Measurements from ENCODE around the gene IQGAP3.
A peak's percentile ranks its signal among the peaks of the same experiment; 100 is the strongest.
"Not testable (repeated sequence)": the region's sequence is repeated elsewhere in the genome, so short reads cannot be mapped to it uniquely, and the experiment has no call there.

Gene IQGAP3

GRCh38 chr1:156571919-156572662 is at the start of gene IQGAP3:
IQGAP3 (minus strand) TSS chr1:156572565; CDS start chr1:156572529, 36 bp downstream.
- peak; percentile 66 for DNase-seq

GRCh38 chr1:156619582-156619955 is 47.2 kb upstream of the IQGAP3 start:
- DNase-seq = no peak

- peak; percentile 38 for DNase-seq
Observed at GRCh38 chr1:156618853-156619581, 46.7 kb upstream of the IQGAP3 start, which contains the start of gene HAPLN2. HAPLN2 (plus strand) TSS chr1:156619415; CDS start chr1:156623491, 4,076 bp downstream.

GRCh38 chr1:156616463-156616862 is 44.1 kb upstream of the IQGAP3 start:
- peak; percentile 87 for DNase-seq

- no peak for DNase-seq
Observed at GRCh38 chr1:156615946-156616345, 43.6 kb upstream of the IQGAP3 start.

- DNase-seq = no peak
Observed at GRCh38 chr1:156612666-156613065, 40.3 kb upstream of the IQGAP3 start.

GRCh38 chr1:156610072-156610471 is 37.7 kb upstream of the IQGAP3 start:
- not testable (repeated sequence) for DNase-seq

GRCh38 chr1:156608981-156609380 is 36.6 kb upstream of the IQGAP3 start:
- peak; percentile 78 for DNase-seq

- DNase-seq = peak; percentile 76
Observed at GRCh38 chr1:156608036-156608674, 35.8 kb upstream of the IQGAP3 start.

- DNase-seq = not testable (repeated sequence)
Observed at GRCh38 chr1:156607344-156607743, 35.0 kb upstream of the IQGAP3 start.

- no peak for DNase-seq
Observed at GRCh38 chr1:156602557-156602993, 30.2 kb upstream of the IQGAP3 start.

GRCh38 chr1:156601892-156602291 is 29.5 kb upstream of the IQGAP3 start:
- no peak for DNase-seq

GRCh38 chr1:156601122-156601830 is 28.9 kb upstream of the IQGAP3 start, which contains the start of gene GPATCH4:
GPATCH4 (minus strand) TSS chr1:156601479.
- DNase-seq = peak; percentile 70

GRCh38 chr1:156600733-156601121 is 28.4 kb upstream of the IQGAP3 start:
- no peak for DNase-seq

- no peak for DNase-seq
Observed at GRCh38 chr1:156599811-156600210, 27.4 kb upstream of the IQGAP3 start.

- no peak for DNase-seq
Observed at GRCh38 chr1:156598731-156599432, 26.5 kb upstream of the IQGAP3 start.

GRCh38 chr1:156598125-156598524 is 25.8 kb upstream of the IQGAP3 start:
- DNase-seq = no peak

- no peak for DNase-seq
Observed at GRCh38 chr1:156596426-156596825, 24.1 kb upstream of the IQGAP3 start.

GRCh38 chr1:156595016-156595415 is 22.7 kb upstream of the IQGAP3 start:
- DNase-seq = no peak

- no peak for DNase-seq
Observed at GRCh38 chr1:156594190-156594589, 21.8 kb upstream of the IQGAP3 start.

GRCh38 chr1:156593661-156593989 is 21.3 kb upstream of the IQGAP3 start:
- DNase-seq = no peak

GRCh38 chr1:156592910-156593660 is 20.7 kb upstream of the IQGAP3 start:
- DNase-seq = no peak

Measured in COR-L47 (cell line).